DND-41 (cell line): ENCODE results near the gene SDF2.

Experiments used
- ATAC-seq: fragments of 200-7000 bp; cut with Tn5 transposase; 3 replicates; pipeline ENCODE4 v1.9.1; 2021; ENCODE audit warnings: low read depth; ENCODE audit not compliant: insufficient read depth
- DNase-seq: peaks from one replicate; pipeline ENCODE4 v3.0.0-alpha.2; 2020
- H2AFZ ChIP-seq: 2 replicates; pipeline ENCODE4 v1.6.0; 2012; ENCODE audit warnings: low read depth, low read length
- H3K27ac ChIP-seq: 2 replicates; pipeline ENCODE4 v1.5.1; 2012; ENCODE audit warnings: low read length, inconsistent platforms
- H3K27me3 ChIP-seq: fragments of 200-600 bp; sonication (generic); 2 replicates; pipeline ENCODE4 v1.6.0; 2012; ENCODE audit warnings: low read length, mild to moderate bottlenecking, inconsistent platforms; ENCODE audit not compliant: insufficient read depth, poor library complexity
- H3K36me3 ChIP-seq: 2 replicates; pipeline ENCODE4 v1.5.1; 2012; ENCODE audit warnings: low read length, inconsistent platforms; ENCODE audit not compliant: insufficient read depth
- H3K4me1 ChIP-seq: 2 replicates; pipeline ENCODE4 v1.5.1; 2012; ENCODE audit warnings: mild to moderate bottlenecking, low read length; ENCODE audit not compliant: insufficient read depth
- H3K4me2 ChIP-seq: 2 replicates; pipeline ENCODE4 v1.6.0; 2012; ENCODE audit warnings: mild to moderate bottlenecking, moderate library complexity, low read length, inconsistent platforms; ENCODE audit not compliant: insufficient read depth
- H3K4me3 ChIP-seq, 2 experiments: fragments of 200-600 bp in 1 of 2; shearing (Covaris generic) in 1 of 2; 2 replicates each; pipeline ENCODE4 v1.5.1; 2012 to 2016; ENCODE audit warnings: inconsistent platforms in 2 of 2, low read length in 2 of 2, mild to moderate bottlenecking in 2 of 2, low read depth in 1 of 2, moderate library complexity in 1 of 2
- H3K79me2 ChIP-seq: 2 replicates; pipeline ENCODE4 v1.6.0; 2012; ENCODE audit warnings: low read length, inconsistent platforms; ENCODE audit not compliant: insufficient read depth
- H3K9ac ChIP-seq: 2 replicates; pipeline ENCODE4 v1.6.0; 2012; ENCODE audit warnings: low read depth, mild to moderate bottlenecking, inconsistent platforms, low read length, moderate library complexity
- H3K9me3 ChIP-seq: 2 replicates; pipeline ENCODE4 v1.5.1; 2012; ENCODE audit warnings: low read length, moderate library complexity, mild to moderate bottlenecking, inconsistent platforms; ENCODE audit not compliant: insufficient read depth, severe bottlenecking
- H4K20me1 ChIP-seq: 2 replicates; pipeline ENCODE4 v1.6.0; 2012; ENCODE audit warnings: low read length; ENCODE audit not compliant: insufficient read depth
- EZH2 ChIP-seq: IDR thresholded peaks from 3 replicates; pipeline ENCODE4 v1.6.1; 2012; ENCODE audit warnings: borderline replicate concordance, low read depth, mild to moderate bottlenecking, moderate library complexity, low read length, inconsistent platforms; ENCODE audit not compliant: severe bottlenecking
- TF ChIP-seq, protein P1 (sequence below): IDR thresholded peaks from 2 replicates; pipeline ENCODE4 v1.5.1; 2012; ENCODE audit warnings: borderline replicate concordance, low read length, moderate library complexity, mild to moderate bottlenecking; ENCODE audit not compliant: poor library complexity, severe bottlenecking; ENCODE audit errors: extremely low read depth

Gene SDF2

DNA sequence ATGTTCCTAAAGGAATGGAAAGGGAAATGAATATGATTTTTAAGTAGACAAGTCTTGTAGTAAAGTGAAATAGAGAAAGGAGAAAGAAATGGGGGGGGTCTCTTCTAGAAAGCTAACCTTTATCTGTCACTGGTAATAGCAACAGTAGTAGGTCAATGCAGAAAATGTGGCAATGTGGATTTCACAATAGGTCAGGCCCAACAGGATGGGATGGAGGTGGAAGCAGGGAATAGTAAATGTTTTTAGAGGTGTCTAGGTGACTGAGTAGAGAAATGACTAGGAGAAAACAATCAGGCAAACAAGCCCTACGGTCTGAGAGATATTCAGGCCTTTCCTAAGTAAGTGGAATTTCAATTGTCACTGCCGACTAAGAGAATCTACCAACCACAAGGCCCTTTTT lies 41.7 kb downstream of the SDF2 start:
- no peak for DNase-seq
- Histone ChIP-seq H3K4me1 (no peaks in the 10 kb centered on the region), H3K36me3 (peaks cover 99% of the 10 kb centered on the region), H3K4me3 (no peak overlapping the region), H3K27me3 (no peaks in the 10 kb centered on the region), H3K4me2 (no peak overlapping the region), H3K79me2 (no peaks in the 10 kb centered on the region), H2AFZ (no peak overlapping the region), H3K9me3 (no peaks in the 10 kb centered on the region), H3K27ac (no peak overlapping the region), H4K20me1 (no peaks in the 10 kb centered on the region), H3K9ac (no peak overlapping the region)
- no peak for TF ChIP-seq EZH2
- ATAC-seq: no peak

DNA sequence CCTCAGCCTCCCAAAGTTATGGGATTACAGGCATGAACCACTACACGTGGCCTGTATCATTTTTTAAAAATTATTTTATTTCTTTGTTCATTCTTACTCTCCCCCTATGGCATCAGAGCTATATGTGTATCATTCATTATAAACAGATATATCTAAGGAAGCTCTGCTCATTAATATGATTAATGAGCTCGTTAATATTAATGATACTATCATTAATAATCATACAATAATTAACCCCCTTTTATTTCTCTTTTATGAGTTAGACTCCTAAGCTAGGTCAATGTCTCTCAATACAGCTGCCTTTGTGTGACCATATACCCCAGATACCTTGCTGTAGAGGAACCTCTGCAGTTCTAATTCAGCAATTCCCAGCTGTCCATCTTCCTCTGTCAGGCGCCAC lies 43.2 kb downstream of the SDF2 start:
- H3K9ac ChIP-seq: no peak overlapping the region
- peaks cover 98% of the 10 kb centered on the region for H3K36me3 ChIP-seq
- no peak overlapping the region for H3K4me2 ChIP-seq
- H3K79me2 ChIP-seq: no peaks in the 10 kb centered on the region
- no peaks in the 10 kb centered on the region for H3K27me3 ChIP-seq
- ATAC-seq: no peak
- H3K9me3 ChIP-seq: no peaks in the 10 kb centered on the region
- H4K20me1 ChIP-seq: peaks cover 5% of the 10 kb centered on the region; the same call in 1 of the 2 replicates
- H3K4me3 ChIP-seq: no peak overlapping the region
- H2AFZ ChIP-seq: no peak overlapping the region
- H3K4me1 ChIP-seq: no peaks in the 10 kb centered on the region
- TF ChIP-seq, protein P1, sequence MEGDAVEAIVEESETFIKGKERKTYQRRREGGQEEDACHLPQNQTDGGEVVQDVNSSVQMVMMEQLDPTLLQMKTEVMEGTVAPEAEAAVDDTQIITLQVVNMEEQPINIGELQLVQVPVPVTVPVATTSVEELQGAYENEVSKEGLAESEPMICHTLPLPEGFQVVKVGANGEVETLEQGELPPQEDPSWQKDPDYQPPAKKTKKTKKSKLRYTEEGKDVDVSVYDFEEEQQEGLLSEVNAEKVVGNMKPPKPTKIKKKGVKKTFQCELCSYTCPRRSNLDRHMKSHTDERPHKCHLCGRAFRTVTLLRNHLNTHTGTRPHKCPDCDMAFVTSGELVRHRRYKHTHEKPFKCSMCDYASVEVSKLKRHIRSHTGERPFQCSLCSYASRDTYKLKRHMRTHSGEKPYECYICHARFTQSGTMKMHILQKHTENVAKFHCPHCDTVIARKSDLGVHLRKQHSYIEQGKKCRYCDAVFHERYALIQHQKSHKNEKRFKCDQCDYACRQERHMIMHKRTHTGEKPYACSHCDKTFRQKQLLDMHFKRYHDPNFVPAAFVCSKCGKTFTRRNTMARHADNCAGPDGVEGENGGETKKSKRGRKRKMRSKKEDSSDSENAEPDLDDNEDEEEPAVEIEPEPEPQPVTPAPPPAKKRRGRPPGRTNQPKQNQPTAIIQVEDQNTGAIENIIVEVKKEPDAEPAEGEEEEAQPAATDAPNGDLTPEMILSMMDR: no peak
- TF ChIP-seq EZH2: no peak
- DNase-seq: no peak
- no peak overlapping the region for H3K27ac ChIP-seq

DNA sequence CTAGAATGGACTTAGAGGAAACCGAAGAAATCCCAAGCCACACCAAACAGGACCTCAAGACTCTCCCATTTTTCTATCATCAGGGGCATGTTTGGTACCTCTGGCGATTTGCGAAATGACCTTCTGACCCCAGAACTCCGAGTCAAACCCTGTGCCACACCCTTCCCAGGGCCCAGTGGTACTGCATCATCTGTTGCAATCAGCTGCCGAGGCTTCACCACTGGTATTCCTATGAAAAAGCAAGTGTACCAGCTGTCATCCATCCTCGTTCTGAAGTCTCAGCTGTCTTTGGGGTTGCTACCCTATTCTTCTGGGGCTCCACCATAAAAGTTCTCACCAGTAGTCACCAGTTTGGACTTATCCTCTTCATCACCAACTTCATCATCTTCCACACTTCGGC lies 45.4 kb downstream of the SDF2 start:
- no peaks in the 10 kb centered on the region for H3K4me1 ChIP-seq
- H3K4me2 ChIP-seq: no peak overlapping the region
- H3K27ac ChIP-seq: no peak overlapping the region
- H3K9me3 ChIP-seq: no peaks in the 10 kb centered on the region
- DNase-seq (no peak), ATAC-seq (no peak)
- H3K27me3 ChIP-seq: no peaks in the 10 kb centered on the region
- TF ChIP-seq, protein P1: no peak
- no peak for TF ChIP-seq EZH2
- H3K9ac ChIP-seq: no peak overlapping the region
- no peak overlapping the region for H2AFZ ChIP-seq
- H3K79me2 ChIP-seq: no peaks in the 10 kb centered on the region
- peaks cover 5% of the 10 kb centered on the region; the same call in 1 of the 2 replicates for H4K20me1 ChIP-seq
- H3K4me3 ChIP-seq: no peak overlapping the region
- H3K36me3 ChIP-seq: peaks cover 95% of the 10 kb centered on the region

DNA sequence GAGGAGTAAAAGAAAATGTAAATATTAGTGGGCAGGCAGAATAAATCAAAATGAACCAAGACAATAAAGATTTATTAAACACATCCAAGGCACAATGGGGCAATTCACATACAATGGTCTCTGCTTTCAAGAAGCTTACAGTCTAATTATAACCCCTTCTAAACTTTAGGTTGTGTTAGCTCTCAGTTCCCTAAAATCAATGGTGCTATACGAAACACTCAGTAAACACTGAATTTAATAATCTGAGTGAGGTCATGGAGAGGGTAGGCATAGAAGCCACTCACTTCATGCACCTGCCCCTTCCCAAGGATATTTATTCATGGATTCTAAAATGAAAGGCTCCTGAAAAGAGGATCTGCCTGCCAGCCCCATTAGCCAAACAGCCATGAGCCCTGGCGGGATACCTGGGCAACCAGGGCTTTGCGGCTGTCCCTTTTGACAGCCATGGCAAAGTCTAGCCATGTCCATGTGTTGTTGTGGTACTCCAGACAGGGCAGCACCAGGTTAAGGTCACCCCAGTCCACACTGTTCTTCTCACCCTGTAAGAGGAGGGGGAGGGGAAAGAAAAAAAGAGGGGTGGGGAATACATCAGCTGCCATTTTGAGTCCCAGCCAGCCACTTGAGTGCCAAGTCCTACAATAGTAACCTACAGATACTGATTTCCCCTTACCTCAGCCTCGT lies 46.3 kb downstream of the SDF2 start:
- H4K20me1 ChIP-seq: peaks cover 5% of the 10 kb centered on the region; the same call in 1 of the 2 replicates
- no peak overlapping the region for H2AFZ ChIP-seq
- no peaks in the 10 kb centered on the region for H3K9me3 ChIP-seq
- H3K79me2 ChIP-seq: no peaks in the 10 kb centered on the region
- no peak overlapping the region for H3K4me2 ChIP-seq
- H3K36me3 ChIP-seq: peaks cover 95% of the 10 kb centered on the region
- no peaks in the 10 kb centered on the region for H3K4me1 ChIP-seq
- TF ChIP-seq, protein P1: no peak
- no peak for TF ChIP-seq EZH2
- H3K9ac ChIP-seq: no peak overlapping the region
- ATAC-seq: no peak
- no peak overlapping the region for H3K27ac ChIP-seq
- H3K4me3 ChIP-seq: no peak overlapping the region
- no peak for DNase-seq
- H3K27me3 ChIP-seq: no peaks in the 10 kb centered on the region
